Measurements from ENCODE around the gene RASGRF2.
"Not testable (repeated sequence)": the region's sequence is repeated elsewhere in the genome, so short reads cannot be mapped to it uniquely, and the experiment has no call there.

RASGRF2 gene

GRCh38 chr5:81038495-81038894 is 78.3 kb downstream of the RASGRF2 start:
- DNase-seq (ENCODE audit: low read depth), result no peak
- no peak overlapping the region for H3K4me3 ChIP-seq (ENCODE audit: low read depth, low read length)
- TF ChIP-seq CTCF (IDR thresholded peaks at IDR 0.05; ENCODE audit: low read depth, low read length) (no peak), POLR2A (IDR thresholded peaks at IDR 0.05; ENCODE audit: extremely low read depth, insufficient read length) (no peak), MAX (IDR thresholded peaks at IDR 0.05; ENCODE audit: low read depth, low read length) (no peak), MYC (IDR thresholded peaks at IDR 0.05; ENCODE audit: low read depth, low read length) (no peak)

GRCh38 chr5:81044868-81045267 is 84.7 kb downstream of the RASGRF2 start:
- H3K4me3 ChIP-seq (ENCODE audit: low read depth, low read length), result no peak overlapping the region
- no peak for DNase-seq (ENCODE audit: low read depth)
- no peak for TF ChIP-seq MAX (IDR thresholded peaks at IDR 0.05; ENCODE audit: low read depth, low read length)
- no peak for TF ChIP-seq MYC (IDR thresholded peaks at IDR 0.05; ENCODE audit: low read depth, low read length)
- no peak for TF ChIP-seq POLR2A (IDR thresholded peaks at IDR 0.05; ENCODE audit: extremely low read depth, insufficient read length)
- TF ChIP-seq CTCF (IDR thresholded peaks at IDR 0.05; ENCODE audit: low read depth, low read length), result no peak

GRCh38 chr5:81045389-81045807 is 85.2 kb downstream of the RASGRF2 start:
- H3K4me3 ChIP-seq (ENCODE audit: low read depth, low read length), result no peak overlapping the region
- no peak for TF ChIP-seq MYC (IDR thresholded peaks at IDR 0.05; ENCODE audit: low read depth, low read length)
- TF ChIP-seq MAX (IDR thresholded peaks at IDR 0.05; ENCODE audit: low read depth, low read length), result no peak
- TF ChIP-seq POLR2A (IDR thresholded peaks at IDR 0.05; ENCODE audit: extremely low read depth, insufficient read length), result no peak
- no peak for TF ChIP-seq CTCF (IDR thresholded peaks at IDR 0.05; ENCODE audit: low read depth, low read length)
- no peak for DNase-seq (ENCODE audit: low read depth)

- no peak for TF ChIP-seq MYC (IDR thresholded peaks at IDR 0.05; ENCODE audit: low read depth, low read length)
- TF ChIP-seq CTCF (IDR thresholded peaks at IDR 0.05; ENCODE audit: low read depth, low read length), result no peak
- no peak overlapping the region for H3K4me3 ChIP-seq (ENCODE audit: low read depth, low read length)
- DNase-seq (ENCODE audit: low read depth), result no peak
Observed at GRCh38 chr5:81046041-81046440, 85.9 kb downstream of the RASGRF2 start.

- TF ChIP-seq CTCF (IDR thresholded peaks at IDR 0.05; ENCODE audit: low read depth, low read length), result no peak
- TF ChIP-seq MAX (IDR thresholded peaks at IDR 0.05; ENCODE audit: low read depth, low read length), result no peak
- TF ChIP-seq MYC (IDR thresholded peaks at IDR 0.05; ENCODE audit: low read depth, low read length), result no peak
- TF ChIP-seq POLR2A (IDR thresholded peaks at IDR 0.05; ENCODE audit: extremely low read depth, insufficient read length), result no peak
- no peak for DNase-seq (ENCODE audit: low read depth)
- no peak overlapping the region for H3K4me3 ChIP-seq (ENCODE audit: low read depth, low read length)
Observed at GRCh38 chr5:81052325-81052724, 92.2 kb downstream of the RASGRF2 start.

- DNase-seq (ENCODE audit: low read depth); H3K4me3 ChIP-seq (ENCODE audit: low read depth, low read length): not testable (repeated sequence)
Observed at GRCh38 chr5:81053282-81053681, 93.1 kb downstream of the RASGRF2 start.
